Kidney (tissue), 14 donors: ENCODE measurements around the gene SLC22A23. TPM values are rescaled to one million over a fixed set of nuclear protein-coding genes. Genes with fewer than 3 reads are reported as not detected.
A peak's percentile ranks its signal among the peaks of the same experiment; 100 is the strongest.

Source experiments
- DNase-seq, 5 donors: peaks; one replicate each; pipeline ENCODE4 v3.0.0-alpha.2; 2013 to 2020
- FAIRE-seq: peaks from 2 replicates; lab custom pipeline; 2012; peaks lifted over from hg19 to GRCh38; lab: Jason Lieb, UNC
- H3K27ac ChIP-seq, 2 donors: one replicate each; pipeline ENCODE4 v1.7.0; 2013; ENCODE audit warnings: low read depth in 2 of 2, low read length in 2 of 2, inconsistent platforms in 1 of 2
- H3K27me3 ChIP-seq: one replicate; pipeline ENCODE4 v1.7.1; 2013; ENCODE audit warnings: low read length, inconsistent platforms; ENCODE audit not compliant: control insufficient read depth, insufficient read depth
- H3K36me3 ChIP-seq, 3 donors: one replicate each; pipeline versions ENCODE4 v1.7.0 to v1.7.1; 2013; ENCODE audit warnings: low read length in 3 of 3, control low read depth in 1 of 3, inconsistent platforms in 1 of 3; ENCODE audit not compliant: insufficient read depth in 3 of 3, control insufficient read depth in 2 of 3
- H3K4me1 ChIP-seq, 3 donors: one replicate each; pipeline versions ENCODE4 v1.7.0 to v1.7.1; 2013; ENCODE audit warnings: low read length in 3 of 3, inconsistent platforms in 1 of 3, low read depth in 1 of 3; ENCODE audit not compliant: control insufficient read depth in 2 of 3, insufficient read depth in 2 of 3
- H3K4me3 ChIP-seq, 3 donors: one replicate each; pipeline versions ENCODE4 v1.7.0 to v1.8.1; 2013; ENCODE audit warnings: low read length in 3 of 3, control low read depth in 1 of 3, inconsistent platforms in 1 of 3
- H3K9ac ChIP-seq, 3 donors: one replicate each; pipeline versions ENCODE4 v1.7.0 to v1.7.1; 2013; ENCODE audit warnings: low read length in 3 of 3, control low read depth in 1 of 3, inconsistent platforms in 1 of 3
- H3K9me3 ChIP-seq, 3 donors: one replicate each; pipeline versions ENCODE4 v1.7.0 to v1.7.1; 2013; ENCODE audit warnings: low read length in 3 of 3, control low read depth in 1 of 3, inconsistent platforms in 1 of 3; ENCODE audit not compliant: control insufficient read depth in 2 of 3, insufficient read depth in 1 of 3
- intact Hi-C: fragments of 100-400 bp; cut with DNase I; formaldehyde crosslinking; loops from one replicate; pipeline ENCODE4 v1.11.1; 2022
- polyA plus RNA-seq: library from polyadenylated mRNA; stranded (reverse); fragments of 350-450 nt; fragmentation: Illumina TruSeq; extraction: RNeasy Lipid Tissue Mini Kit (QIAGEN cat#74804); gene quantifications from one replicate; pipeline ENCODE4 v1.2.3, GENCODE V29; 2014; ENCODE audit warnings: low read depth, low replicate concordance; ENCODE audit not compliant: insufficient read depth
- total RNA-seq: library from RNA; stranded (reverse); fragmentation: NEBNext Ultra II Directional; extraction: Animal tissue kit (Norgen Biotek cat#: 25700); gene quantifications from one replicate; pipeline ENCODE4 v1.2.1, GENCODE V29; 2021
- TF ChIP-seq, protein P1 (sequence below): IDR thresholded peaks from 3 replicates; pipeline ENCODE4 v1.5.1; 2012; ENCODE audit warnings: mild to moderate bottlenecking, moderate library complexity, borderline replicate concordance; ENCODE audit not compliant: insufficient read depth; ENCODE audit errors: extremely low read depth
- donor health status: control.
- donor health status: control.
- donor health status: control.
- donor health status: control.
- donor health status: control.
- donor health status: DM: yes; HTN: yes; CAD: no.
- donor health status: Normal renal cell carcinoma (clear cell type).

The SLC22A23 gene
- total and polyA plus RNA-seq, 2 donors from 2014 or later, result 5.3 to 5.7 TPM

DNA sequence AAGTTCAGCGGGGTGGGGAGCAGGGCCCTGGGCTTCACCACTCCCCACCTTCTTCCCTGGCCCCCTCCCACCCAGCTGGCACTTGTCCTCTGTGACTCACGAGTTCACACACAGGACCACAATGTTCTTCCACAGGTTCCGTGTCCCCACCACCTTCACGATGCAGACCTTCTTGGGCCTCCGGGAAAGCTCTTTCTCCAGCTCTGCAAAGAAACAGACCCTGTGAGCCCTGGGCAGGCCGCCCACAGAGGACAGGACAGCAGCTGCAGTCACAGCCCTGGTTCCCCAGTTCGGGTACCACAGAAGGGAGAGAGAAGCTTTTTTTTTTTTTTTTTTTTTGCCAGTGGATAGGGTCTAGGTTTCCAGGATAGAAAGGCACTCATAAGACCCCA, 167.2 kb downstream of the SLC22A23 start:
- Histone ChIP-seq H3K9me3 (no peaks in the 10 kb centered on the region), H3K27me3 (no peaks in the 10 kb centered on the region), H3K4me3 (no peak overlapping the region), H3K9ac (no peak overlapping the region), H3K4me1 (peaks cover 0 to 3% (median 0%) of the 10 kb centered on the region in 3 donors), H3K36me3 (peaks cover 0 to 9% (median 2%) of the 10 kb centered on the region in 3 donors), H3K27ac (no peak overlapping the region)
- FAIRE-seq (no peak), DNase-seq (peak in 1 of 5 donors; percentile 54)
- TF ChIP-seq, protein P1, sequence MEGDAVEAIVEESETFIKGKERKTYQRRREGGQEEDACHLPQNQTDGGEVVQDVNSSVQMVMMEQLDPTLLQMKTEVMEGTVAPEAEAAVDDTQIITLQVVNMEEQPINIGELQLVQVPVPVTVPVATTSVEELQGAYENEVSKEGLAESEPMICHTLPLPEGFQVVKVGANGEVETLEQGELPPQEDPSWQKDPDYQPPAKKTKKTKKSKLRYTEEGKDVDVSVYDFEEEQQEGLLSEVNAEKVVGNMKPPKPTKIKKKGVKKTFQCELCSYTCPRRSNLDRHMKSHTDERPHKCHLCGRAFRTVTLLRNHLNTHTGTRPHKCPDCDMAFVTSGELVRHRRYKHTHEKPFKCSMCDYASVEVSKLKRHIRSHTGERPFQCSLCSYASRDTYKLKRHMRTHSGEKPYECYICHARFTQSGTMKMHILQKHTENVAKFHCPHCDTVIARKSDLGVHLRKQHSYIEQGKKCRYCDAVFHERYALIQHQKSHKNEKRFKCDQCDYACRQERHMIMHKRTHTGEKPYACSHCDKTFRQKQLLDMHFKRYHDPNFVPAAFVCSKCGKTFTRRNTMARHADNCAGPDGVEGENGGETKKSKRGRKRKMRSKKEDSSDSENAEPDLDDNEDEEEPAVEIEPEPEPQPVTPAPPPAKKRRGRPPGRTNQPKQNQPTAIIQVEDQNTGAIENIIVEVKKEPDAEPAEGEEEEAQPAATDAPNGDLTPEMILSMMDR, result no peak
- intact Hi-C loops, result no loop called here

DNA sequence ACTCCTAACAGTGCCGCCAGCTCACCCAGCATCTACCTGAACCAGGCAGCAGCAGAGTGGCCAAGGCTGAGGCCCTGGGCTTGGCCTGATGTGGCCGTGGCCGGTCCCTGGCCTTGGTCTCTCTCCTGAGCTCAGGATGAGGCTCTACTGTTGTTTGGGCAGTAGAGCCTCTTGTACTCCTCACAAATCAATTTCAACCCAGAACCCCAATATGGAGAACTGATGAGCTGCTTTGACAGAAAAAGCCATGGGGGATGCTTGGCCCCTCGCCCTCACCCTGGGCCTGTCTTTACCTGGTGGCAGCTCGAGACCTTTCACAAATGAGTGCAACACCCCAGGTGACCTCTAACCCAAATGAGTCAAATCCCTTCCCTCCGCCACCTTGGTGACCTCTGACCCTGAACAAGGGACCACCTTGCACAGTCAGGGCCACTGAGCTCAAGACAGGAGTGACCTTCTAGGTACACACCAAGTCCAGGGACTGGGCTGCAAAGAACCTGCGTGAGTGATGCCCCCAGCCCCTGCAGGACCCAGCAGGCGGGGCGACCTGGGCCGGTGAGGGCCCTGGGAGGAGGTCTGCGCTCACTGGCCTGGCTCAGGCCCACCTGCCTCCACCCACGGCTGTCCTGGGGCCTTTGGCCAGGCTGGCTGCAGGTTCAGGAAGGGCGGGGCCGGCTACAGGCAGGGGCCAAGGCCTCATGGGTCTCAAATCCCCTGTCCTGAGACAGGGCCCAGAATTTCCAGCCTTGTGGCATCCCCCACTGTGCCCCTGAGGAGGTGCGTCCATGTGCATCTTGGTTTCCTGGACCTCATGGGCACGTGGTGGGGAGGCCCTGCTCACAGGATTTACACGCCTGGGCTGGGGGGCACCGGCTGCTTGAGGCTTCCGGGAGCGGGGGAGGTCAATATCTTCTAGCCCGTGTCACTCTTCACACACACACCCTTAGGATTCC, 167.9 kb downstream of the SLC22A23 start:
- no peak overlapping the region for H3K9ac ChIP-seq
- peak overlapping the region in 1 of 2 donors; percentile 44 for H3K27ac ChIP-seq
- no peaks in the 10 kb centered on the region for H3K27me3 ChIP-seq
- peaks cover 0 to 3% (median 0%) of the 10 kb centered on the region in 3 donors for H3K4me1 ChIP-seq
- DNase-seq, result peak in 2 of 5 donors; percentile 48 to 52
- FAIRE-seq, result no peak
- intact Hi-C loops, result no loop called here
- H3K9me3 ChIP-seq, result no peaks in the 10 kb centered on the region
- TF ChIP-seq, protein P1, result no peak
- no peak overlapping the region for H3K4me3 ChIP-seq
- H3K36me3 ChIP-seq, result peaks cover 0 to 9% (median 2%) of the 10 kb centered on the region in 3 donors

DNA sequence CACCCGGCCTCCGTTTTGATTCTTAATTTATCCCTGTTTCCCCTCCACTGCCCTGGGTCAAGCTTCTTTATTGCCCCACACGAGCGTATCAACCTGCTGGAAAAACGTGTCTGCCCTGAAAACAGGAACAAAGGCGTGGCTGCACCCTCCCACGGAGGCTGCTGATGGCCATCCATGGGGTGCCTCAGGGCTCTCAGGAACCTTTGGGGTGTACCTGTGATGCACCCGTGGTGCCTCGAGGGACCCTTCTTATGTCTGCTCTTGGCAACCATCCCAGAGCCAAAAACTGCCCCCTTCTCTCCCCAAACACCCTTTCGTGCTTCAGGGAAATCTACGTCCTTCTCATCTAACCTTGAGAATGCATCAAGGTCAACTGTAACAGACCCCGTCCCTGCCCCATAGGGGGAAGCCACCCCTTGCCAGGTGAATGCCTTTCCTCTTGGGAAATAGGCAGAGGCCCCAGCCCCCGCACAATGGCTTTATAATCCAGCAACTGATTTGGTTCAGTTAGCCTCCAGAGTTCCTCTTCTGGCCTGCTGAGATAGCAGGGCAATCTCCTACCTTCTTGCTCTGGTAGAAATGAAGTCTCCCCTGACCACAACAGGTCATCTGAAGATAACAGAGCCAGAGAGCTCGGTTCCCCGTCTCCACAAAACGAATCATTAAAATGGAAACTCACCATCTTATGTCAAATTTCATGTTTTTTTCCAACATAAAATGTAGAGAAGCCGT, 168.7 kb downstream of the SLC22A23 start:
- Histone ChIP-seq H3K36me3 (peaks cover 0 to 9% (median 2%) of the 10 kb centered on the region in 3 donors), H3K27ac (no peak overlapping the region), H3K27me3 (no peaks in the 10 kb centered on the region), H3K4me1 (peaks cover 0 to 3% (median 0%) of the 10 kb centered on the region in 3 donors), H3K9ac (no peak overlapping the region), H3K9me3 (no peaks in the 10 kb centered on the region), H3K4me3 (no peak overlapping the region)
- DNase-seq (peak in 2 of 5 donors; percentile 23 to 65), FAIRE-seq (no peak)
- TF ChIP-seq, protein P1, result no peak
- intact Hi-C loops, result no loop called here
